ENCODE data around the gene TARP.
"Not testable (repeated sequence)": the region's sequence is repeated elsewhere in the genome, so short reads cannot be mapped to it uniquely, and the experiment has no call there.

- TF ChIP-seq CTCF (IDR thresholded peaks at IDR 0.05; ENCODE audit: insufficient read depth, low read length); POLR2AphosphoS5 (IDR thresholded peaks at IDR 0.05; ENCODE audit: low read depth); GABPA (IDR thresholded peaks at IDR 0.05; ENCODE audit: low read depth); REST (IDR thresholded peaks at IDR 0.05; ENCODE audit: insufficient replicate concordance, low read depth); SPI1 (IDR thresholded peaks at IDR 0.05; ENCODE audit: borderline replicate concordance, low read depth): not testable (repeated sequence)
These were observed 3.6 kb downstream of the TARP start for GRCh38 chr7:38269704-38270346.
